KOPT-K1 (cell line): ENCODE data around the gene CCDC178.
"Not testable (repeated sequence)": the region's sequence is repeated elsewhere in the genome, so short reads cannot be mapped to it uniquely, and the experiment has no call there.

Experiments
- H3K27ac ChIP-seq: fragments of 200-600 bp; sonication (generic); 2 replicates; pipeline ENCODE4 v1.5.1; 2016; ENCODE audit warnings: antibody characterized with exemption, mild to moderate bottlenecking, low read depth, low read length; ENCODE audit not compliant: poor library complexity, severe bottlenecking
- H3K36me3 ChIP-seq: fragments of 200-600 bp; sonication (generic); 2 replicates; pipeline ENCODE4 v1.5.1; 2017; ENCODE audit warnings: antibody characterized with exemption, mild to moderate bottlenecking, low read length, moderate library complexity; ENCODE audit not compliant: insufficient read depth
- H3K9me3 ChIP-seq: fragments of 200-600 bp; sonication (generic); 2 replicates; pipeline ENCODE4 v1.5.1; 2017; ENCODE audit warnings: antibody characterized with exemption, low read length, mild to moderate bottlenecking; ENCODE audit not compliant: insufficient read depth, poor library complexity, severe bottlenecking

CCDC178 gene

DNA sequence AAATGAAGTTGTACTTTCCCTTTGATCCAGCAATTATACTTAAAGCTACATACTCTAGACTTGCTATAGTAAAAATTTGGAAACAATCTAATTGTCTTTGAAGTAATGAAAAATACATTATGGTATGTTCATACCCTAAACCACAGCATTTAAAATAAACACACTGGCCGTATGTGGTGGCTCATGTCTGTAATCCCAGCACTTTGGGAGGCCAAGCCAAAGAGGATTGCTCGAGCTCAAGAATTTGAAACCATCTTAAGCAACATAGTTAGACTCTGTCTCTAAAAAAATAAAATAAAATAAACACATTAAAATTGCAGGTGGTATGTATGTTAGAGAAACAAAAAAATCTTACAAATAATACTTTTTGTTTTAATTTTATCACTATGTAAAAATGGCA is 459.6 kb downstream of the CCDC178 start:
- no peak overlapping the region for H3K27ac ChIP-seq
- H3K36me3 ChIP-seq = no peaks in the 10 kb centered on the region
- no peaks in the 10 kb centered on the region for H3K9me3 ChIP-seq

GRCh38 chr18:32975501-32975900 is 465.0 kb downstream of the CCDC178 start:
- H3K9me3 ChIP-seq = no peaks in the 10 kb centered on the region
- H3K36me3 ChIP-seq = no peaks in the 10 kb centered on the region
- H3K27ac ChIP-seq = no peak overlapping the region

DNA sequence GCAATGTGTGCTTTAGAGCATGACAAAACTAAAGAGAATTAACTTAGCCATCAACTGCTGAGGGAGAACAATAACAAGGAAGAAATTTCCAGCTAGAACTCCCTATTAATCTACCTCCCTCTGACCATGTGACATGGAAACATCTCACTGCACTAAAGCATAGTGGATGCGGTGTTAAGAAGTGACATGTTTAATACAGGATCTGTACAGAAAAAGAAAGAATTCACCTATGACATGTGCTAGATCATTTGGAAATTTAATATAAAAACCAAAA is 465.4 kb downstream of the CCDC178 start:
- Histone ChIP-seq H3K36me3 (no peaks in the 10 kb centered on the region), H3K9me3 (no peaks in the 10 kb centered on the region), H3K27ac (no peak overlapping the region)

DNA sequence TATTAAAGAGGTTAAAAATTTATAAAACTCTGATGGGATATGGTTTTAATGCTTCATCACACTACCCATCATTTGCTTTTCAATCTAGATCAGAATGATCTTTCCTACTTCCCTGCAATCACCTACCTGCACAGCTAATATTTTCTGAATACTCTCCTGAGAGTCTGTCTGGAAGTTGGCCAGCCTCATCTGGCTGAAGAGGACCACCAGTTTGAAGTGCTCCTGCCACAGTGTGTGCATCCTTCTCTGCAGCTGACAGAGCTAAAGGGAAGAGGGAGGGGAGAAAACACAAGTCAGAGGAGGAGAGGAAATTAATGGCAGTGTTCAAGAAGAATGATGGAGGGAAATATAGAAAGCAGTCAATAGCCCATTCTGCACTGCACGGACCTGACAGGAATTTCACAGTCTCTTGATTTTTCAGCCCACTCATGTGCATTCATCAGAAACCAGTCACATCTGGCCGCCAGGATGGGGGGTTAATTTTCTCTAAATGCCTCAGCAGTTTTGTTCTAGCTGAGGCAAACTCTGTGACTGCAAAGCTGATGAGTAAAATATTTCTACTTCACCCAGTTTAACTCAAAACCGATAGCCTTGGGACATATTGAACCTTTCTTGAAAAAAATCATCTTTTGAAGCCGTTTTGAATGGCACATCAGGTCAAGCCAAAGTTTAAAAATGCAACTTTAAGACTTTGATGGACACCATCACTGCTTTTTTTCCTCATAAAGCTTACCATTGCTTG is 465.9 kb downstream of the CCDC178 start:
- no peaks in the 10 kb centered on the region for H3K36me3 ChIP-seq
- H3K9me3 ChIP-seq = no peaks in the 10 kb centered on the region
- no peak overlapping the region for H3K27ac ChIP-seq

DNA sequence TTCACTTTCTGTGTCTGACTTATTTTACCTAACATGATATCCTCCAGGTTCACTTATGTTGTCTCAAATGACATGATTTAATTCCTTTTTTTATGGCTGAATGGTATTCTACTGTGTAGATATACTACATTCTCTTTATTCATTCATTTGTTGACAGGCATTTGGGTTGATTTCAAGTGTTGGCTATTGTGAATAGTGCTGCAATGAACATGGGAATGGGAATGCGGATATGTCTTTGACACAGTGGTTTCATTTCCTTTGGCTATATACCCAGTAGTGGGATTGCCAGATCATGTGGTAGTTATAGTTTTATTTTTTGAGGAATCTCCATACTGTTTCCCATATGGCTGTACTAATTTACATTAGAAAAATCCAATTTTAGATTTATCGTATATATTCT is 472.3 kb downstream of the CCDC178 start:
- Histone ChIP-seq H3K36me3 (no peaks in the 10 kb centered on the region), H3K27ac (no peak overlapping the region), H3K9me3 (no peaks in the 10 kb centered on the region)

DNA sequence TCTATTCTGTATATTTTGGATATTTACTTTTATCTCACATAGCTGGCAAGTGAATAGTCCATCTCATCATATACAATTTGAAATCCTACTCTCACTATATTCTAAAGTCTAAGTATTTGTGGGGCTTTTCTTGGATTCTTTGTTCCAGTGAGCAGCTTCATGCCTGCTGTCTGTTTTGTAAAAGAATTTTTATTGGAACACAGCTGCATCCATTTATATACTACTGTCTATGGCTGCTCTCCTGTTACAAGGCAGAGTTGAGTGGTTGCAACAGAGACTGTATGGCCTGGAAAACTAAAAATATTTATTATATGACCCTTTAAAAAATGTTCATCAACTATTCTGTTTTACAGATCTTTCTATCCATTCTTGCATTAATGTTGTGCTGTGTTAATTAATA is 474.4 kb downstream of the CCDC178 start:
- Histone ChIP-seq H3K36me3 (no peaks in the 10 kb centered on the region), H3K9me3 (no peaks in the 10 kb centered on the region), H3K27ac (no peak overlapping the region)

DNA sequence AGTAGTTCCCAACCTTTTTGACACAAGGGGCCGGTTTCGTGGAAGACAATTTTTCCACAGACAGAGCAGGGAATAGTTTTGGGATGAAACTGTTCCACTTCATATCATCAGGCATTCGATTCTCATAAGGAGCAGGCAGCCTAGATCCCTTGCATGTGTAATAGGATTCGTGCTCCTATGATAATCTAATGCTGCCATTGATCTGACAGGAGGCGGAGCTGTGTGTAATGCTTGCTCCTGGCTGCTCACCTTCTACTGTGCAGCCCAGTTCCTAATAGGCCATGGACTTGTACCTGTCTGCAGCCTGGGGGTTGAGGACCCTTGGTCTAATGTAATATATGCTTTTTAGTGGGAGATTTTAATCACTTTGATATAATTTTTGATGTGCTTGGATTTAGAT is 479.0 kb downstream of the CCDC178 start:
- no peaks in the 10 kb centered on the region for H3K9me3 ChIP-seq

GRCh38 chr18:32958746-32959145 is 481.8 kb downstream of the CCDC178 start:
- Histone ChIP-seq H3K36me3 (no peaks in the 10 kb centered on the region), H3K27ac (no peak overlapping the region), H3K9me3 (no peaks in the 10 kb centered on the region)

More for the DNA sequence above, 479.0 kb downstream of the CCDC178 start:
- Histone ChIP-seq H3K36me3 (no peaks in the 10 kb centered on the region), H3K27ac (no peak overlapping the region)

GRCh38 chr18:32956591-32957315 is 483.8 kb downstream of the CCDC178 start:
- H3K27ac ChIP-seq = no peak overlapping the region
- H3K36me3 ChIP-seq = no peaks in the 10 kb centered on the region
- H3K9me3 ChIP-seq = peaks cover 7% of the 10 kb centered on the region

DNA sequence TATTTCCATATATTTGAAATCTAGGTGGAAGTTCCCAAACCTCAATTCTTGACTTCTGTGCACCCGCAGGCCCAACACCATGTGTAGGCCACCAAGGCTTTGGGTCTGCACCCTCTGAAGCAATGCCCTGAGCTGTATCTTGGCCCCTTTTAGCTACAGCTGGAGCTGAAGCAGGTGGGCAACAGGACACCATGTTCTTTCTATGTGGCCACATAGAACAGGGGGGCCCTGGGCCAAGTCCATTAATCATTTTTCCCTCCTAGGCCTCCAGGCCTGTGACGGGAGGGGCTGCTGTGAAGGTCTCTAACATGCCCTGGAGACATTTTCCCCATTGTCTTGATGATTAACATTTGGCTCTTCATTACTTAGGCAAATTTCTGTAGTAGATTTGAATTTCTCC is 488.2 kb downstream of the CCDC178 start:
- not testable (repeated sequence) for H3K9me3 ChIP-seq, H3K27ac ChIP-seq, H3K36me3 ChIP-seq

GRCh38 chr18:32937597-32937996 is 502.9 kb downstream of the CCDC178 start:
- H3K9me3 ChIP-seq = no peaks in the 10 kb centered on the region
- H3K36me3 ChIP-seq = no peaks in the 10 kb centered on the region
- H3K27ac ChIP-seq = no peak overlapping the region

- no peaks in the 10 kb centered on the region for H3K9me3 ChIP-seq
- H3K36me3 ChIP-seq = no peaks in the 10 kb centered on the region
- no peak overlapping the region for H3K27ac ChIP-seq
These were observed 503.5 kb downstream of the CCDC178 start for GRCh38 chr18:32937066-32937465.

DNA sequence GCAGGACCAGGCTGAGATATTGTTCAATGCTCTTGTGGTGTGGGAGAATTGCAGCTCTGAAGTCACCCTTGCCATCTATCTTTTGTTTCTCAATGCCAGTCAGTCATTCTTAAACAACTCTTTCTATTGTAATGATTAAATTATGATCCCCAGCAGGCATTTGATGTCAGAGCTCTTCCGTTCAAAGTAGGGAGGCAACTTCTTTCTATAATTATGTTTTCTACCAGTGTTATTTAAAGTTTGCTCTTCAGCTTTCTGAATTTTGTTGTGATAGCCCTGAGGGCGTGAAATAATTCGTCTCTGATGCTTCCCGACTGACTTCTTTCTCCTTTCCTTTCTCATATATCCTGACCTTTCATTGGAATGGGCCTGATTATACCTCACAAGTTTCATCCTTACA is 506.3 kb downstream of the CCDC178 start:
- no peaks in the 10 kb centered on the region for H3K9me3 ChIP-seq
- no peaks in the 10 kb centered on the region for H3K36me3 ChIP-seq
- no peak overlapping the region for H3K27ac ChIP-seq

- Histone ChIP-seq H3K9me3 (no peaks in the 10 kb centered on the region), H3K36me3 (no peaks in the 10 kb centered on the region), H3K27ac (no peak overlapping the region)
These were observed 509.7 kb downstream of the CCDC178 start for GRCh38 chr18:32930695-32931301.

DNA sequence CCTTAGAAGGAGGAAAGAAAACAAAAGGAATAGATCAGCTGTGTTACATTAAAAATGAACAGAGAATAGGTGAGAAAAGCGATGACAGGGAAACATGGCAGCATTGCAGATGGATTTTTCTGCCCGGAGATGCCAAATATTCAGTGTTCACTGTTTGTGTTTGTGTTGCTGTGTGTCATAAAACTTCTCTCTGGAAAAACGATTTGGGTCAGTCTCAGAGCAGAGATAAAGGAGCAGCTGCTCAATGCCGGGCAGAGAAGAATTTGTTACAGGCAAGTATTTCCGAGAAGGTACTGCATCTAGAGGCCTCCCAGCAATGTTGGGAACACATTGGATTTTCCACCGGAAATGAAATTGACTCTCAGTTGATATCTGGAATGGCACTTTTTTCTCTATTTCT is 511.3 kb downstream of the CCDC178 start:
- Histone ChIP-seq H3K27ac (no peak overlapping the region), H3K36me3 (no peaks in the 10 kb centered on the region), H3K9me3 (no peaks in the 10 kb centered on the region)

DNA sequence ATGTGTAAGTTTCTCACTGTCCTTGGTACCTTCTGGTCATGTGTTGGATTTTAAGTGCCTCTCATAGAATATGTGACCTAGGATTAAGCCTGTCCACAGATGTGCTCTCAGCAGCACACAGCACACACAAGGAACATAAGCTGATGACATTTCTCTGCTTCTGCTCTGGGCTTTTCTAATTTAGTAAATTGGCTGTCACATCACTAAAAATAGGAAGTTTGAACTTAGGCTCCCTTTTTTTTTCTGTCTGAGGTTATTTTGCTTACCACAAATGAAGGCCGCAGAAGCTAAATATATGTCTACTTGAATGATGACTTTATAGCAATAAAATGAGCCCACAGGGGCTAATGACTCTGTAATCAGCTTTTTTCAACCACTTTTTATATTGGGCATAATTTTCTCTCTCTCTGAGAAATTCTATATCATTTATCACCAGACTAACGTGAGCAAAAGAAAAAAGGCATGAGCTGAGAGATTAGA is 517.5 kb downstream of the CCDC178 start:
- Histone ChIP-seq H3K36me3 (no peaks in the 10 kb centered on the region), H3K27ac (no peak overlapping the region), H3K9me3 (no peaks in the 10 kb centered on the region)
